HL-60/S4 (cell line): Measurements from ENCODE around the gene LCN15.

Experiments used
- in situ Hi-C: fragments of 300-500 bp; cut with MboI; formaldehyde crosslinking; loops from 2 replicates; pipeline ENCODE4 v1.14.3; 2022; ENCODE audit warnings: low sequenced_read_pairs

LCN15 gene

GRCh38 chr9:136743639-136744211, 20.6 kb downstream of the LCN15 start:
- in situ Hi-C loops: no loop called here

GRCh38 chr9:136742591-136743391, 21.5 kb downstream of the LCN15 start, which contains the start of gene LCN10:
TSS of gene LCN10 (minus strand) at chr9:136742940. CDS start at chr9:136742903, 37 bp downstream.
- in situ Hi-C loops: no loop called here

- in situ Hi-C loops: no loop called here
Observed at GRCh38 chr9:136741883-136742571, 22.3 kb downstream of the LCN15 start.

DNA sequence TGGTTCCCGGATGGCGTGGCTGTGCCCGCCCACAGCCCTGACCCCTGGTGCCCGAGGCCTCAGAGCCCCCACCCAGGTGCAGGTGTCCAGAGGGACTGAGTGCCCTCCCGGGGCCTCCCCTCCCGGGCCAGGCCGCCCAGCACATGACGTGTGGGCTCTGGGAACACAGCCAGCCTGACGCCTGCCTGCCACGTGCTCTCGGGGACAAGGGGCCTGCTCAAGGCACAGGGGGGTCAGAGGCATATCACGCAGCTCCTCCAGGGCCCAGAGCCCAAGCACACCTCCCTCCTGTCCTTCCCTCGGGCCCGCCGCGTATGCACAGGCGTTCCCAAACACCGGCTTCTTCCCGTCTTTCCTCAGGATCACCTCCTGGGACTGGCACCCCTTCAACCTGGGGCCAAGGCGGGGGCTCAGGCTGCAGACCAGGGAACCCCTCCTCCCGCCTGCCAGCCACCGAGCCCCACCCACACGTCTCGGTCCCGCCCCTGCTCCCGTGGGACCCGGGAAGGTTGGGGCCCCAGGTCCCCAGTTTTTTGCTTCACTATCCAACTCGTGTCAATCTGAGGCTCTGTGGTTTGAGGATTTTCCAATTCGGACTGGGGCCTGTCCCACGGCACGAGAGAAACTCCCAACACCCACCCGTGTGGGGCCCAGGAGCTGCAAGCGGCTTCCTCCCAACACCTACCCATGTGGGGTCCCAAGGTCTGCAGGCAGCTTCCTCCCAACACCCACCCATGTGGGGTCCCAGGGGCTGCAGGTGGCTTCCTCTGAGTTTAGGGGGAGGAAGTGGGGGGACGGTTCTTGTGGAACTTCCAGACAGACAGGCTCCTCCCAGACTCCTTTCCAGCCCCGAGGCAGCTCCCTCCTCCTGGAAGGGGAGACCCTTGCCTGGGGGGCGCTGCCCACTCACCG, 23.1 kb downstream of the LCN15 start:
- in situ Hi-C loops: no loop called here

GRCh38 chr9:136740491-136740890, 23.8 kb downstream of the LCN15 start:
- in situ Hi-C loops: no loop called here

DNA sequence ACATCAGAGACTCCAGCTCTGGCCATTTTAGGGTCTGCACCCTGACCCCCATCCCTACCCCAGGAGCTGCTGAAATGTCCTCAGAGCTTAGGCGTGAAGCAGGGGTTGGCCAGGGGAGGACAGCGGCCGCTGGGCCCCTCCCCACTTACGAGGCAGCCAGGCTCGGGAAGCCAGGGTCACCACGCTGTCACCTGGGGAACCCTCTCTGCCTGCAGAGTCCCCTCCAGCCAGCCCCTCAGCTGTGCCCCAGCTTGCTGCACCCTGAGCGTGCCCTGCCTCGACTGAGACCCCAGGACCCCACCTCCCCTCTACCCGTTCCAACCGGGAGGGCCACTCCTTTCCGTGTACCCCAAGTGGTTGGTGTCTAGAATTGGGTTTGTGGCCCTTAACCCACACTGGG, 24.2 kb downstream of the LCN15 start:
- in situ Hi-C loops: no loop called here

GRCh38 chr9:136739509-136739908, 24.8 kb downstream of the LCN15 start:
- in situ Hi-C loops: no loop called here

- in situ Hi-C loops: no loop called here
Observed at GRCh38 chr9:136738960-136739359, 25.4 kb downstream of the LCN15 start.

- in situ Hi-C loops: no loop called here
Observed at GRCh38 chr9:136735812-136736480, 28.4 kb downstream of the LCN15 start.

GRCh38 chr9:136734837-136735496, 29.4 kb downstream of the LCN15 start:
- in situ Hi-C loops: no loop called here

DNA sequence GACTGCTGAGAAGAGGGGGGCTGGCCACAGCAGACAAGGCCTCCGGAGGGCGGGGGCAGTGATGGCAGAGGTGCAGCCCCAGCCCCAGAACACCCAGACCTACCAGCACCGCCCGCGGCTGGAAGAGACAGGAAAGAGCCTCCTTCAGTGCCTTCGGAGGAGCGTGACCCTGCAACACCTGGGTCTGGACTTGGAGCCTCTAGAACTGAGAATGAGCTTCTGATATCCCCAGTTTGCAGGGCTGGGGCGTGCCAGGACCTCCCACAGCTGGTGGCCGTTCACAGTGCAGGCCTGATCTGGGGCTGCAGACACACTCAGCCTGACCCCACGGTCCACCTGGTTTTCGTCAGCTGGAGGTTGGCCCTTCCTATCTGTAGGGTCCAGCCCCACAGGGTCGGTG, 30.7 kb downstream of the LCN15 start:
- in situ Hi-C loops: no loop called here

DNA sequence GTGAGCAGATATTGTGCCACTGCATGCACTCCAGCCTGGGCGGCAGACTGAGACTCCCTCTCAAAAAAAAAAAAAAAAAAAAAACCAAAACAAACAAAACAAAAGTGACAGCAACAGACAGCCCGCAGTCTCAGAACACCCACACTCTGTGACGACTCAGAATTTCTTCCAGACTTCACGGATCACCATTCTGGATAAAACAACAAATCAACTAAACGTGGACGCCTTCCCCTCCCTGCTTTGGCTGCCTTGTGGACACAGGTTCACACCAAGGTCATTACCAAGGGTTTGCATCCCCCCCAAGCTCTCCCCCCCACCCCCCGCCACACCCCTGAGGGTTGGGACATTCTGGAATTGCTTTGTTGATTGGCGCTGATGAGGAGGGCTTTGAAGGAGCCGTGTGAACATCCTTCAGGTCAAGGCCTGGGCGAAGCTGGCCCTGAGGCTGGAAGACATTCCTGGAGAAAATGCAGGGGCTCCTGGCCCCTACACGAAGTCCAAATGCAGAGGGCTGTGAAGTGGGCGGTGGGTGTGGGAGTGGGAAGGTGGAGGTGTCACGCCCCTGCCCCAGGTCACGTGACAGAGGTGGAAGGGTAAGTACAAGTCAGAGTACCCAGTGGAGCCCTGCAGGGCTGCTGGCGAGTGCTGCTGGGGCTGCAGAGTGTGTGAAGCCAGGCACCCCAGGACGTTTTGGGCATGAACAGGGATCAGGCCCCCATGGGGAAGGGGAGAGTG, 31.7 kb downstream of the LCN15 start:
- in situ Hi-C loops: no loop called here

- in situ Hi-C loops: no loop called here
Observed at GRCh38 chr9:136729926-136730325, 34.4 kb downstream of the LCN15 start.

- in situ Hi-C loops: no loop called here
Observed at GRCh38 chr9:136729144-136729543, 35.2 kb downstream of the LCN15 start.

DNA sequence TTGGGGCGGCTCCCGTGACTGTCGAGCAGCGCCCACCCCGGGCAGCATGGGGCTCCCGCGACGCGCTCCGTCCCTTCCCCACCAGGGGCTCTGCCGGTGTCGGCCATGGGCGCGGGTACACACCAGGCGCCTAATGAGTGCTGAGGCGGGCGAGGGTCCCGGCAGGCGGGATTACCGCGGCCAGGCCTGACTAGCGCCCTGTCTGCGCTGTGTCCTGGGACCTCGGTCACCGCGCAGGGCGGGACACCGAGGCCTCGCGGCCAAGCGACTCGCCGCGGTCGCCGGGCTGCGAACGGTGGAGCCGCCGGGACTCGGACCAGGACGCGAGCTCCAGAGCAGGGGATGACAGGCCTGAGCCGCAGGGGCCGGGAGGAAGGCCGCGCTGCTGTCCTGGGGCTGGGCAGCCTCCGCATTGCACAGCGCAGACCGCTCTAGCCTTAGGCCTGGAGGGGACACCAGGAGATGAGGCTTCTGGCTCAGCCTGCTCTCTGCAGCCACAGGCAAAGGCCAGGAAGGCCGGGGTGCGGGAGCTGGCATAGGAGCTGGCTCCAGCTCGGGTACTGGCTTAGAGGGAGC, 35.7 kb downstream of the LCN15 start:
- in situ Hi-C loops: no loop called here

DNA sequence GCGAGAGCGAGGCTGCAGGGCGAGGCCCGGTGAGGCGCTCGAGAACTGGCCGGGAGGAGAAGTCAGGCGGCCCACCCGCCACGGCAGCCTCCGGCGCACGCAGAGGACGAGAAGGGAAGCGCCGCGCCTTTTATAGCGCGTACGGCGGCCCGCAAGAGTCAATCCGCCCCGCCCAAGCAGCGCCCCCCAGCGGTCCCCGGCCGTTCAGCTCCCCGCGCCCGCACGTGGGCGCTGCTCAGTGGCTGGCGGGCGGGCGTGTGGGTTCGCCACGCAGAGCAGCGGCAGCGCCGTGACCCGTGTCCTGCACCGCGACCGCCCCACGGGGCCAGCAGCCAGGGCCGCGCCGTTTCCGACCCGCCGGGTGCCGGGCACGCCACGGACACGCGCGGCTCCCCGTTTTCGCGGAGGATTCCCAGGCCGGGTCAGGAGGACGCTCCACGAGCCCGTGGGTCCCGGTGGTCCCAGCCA, 36.2 kb downstream of the LCN15 start:
- in situ Hi-C loops: no loop called here

- in situ Hi-C loops: no loop called here
Observed at GRCh38 chr9:136726631-136727191, 37.6 kb downstream of the LCN15 start.

- in situ Hi-C loops: no loop called here
Observed at GRCh38 chr9:136726118-136726517, 38.2 kb downstream of the LCN15 start.
